Gastroesophageal sphincter (tissue), 3 donors: Measurements from ENCODE around the gene CCDC85A.

Source experiments
- EP300 ChIP-seq: sonication (generic); formaldehyde crosslinking; IDR thresholded peaks from one replicate; pipeline ENCODE4 v1.6.1; 2017; ENCODE audit warnings: antibody characterized with exemption, mild to moderate bottlenecking
- TF ChIP-seq, protein P1 (sequence below), 4 experiments: fragments of 200-600 bp in 2 of 4; fragments of 450-650 bp in 2 of 4; sonication (generic) in 1 of 4; IDR thresholded peaks; one replicate each; pipeline ENCODE4 v1.5.1; 2017 to 2019; ENCODE audit warnings: antibody characterized with exemption in 4 of 4, mild to moderate bottlenecking in 2 of 4, moderate library complexity in 2 of 4

DNA sequence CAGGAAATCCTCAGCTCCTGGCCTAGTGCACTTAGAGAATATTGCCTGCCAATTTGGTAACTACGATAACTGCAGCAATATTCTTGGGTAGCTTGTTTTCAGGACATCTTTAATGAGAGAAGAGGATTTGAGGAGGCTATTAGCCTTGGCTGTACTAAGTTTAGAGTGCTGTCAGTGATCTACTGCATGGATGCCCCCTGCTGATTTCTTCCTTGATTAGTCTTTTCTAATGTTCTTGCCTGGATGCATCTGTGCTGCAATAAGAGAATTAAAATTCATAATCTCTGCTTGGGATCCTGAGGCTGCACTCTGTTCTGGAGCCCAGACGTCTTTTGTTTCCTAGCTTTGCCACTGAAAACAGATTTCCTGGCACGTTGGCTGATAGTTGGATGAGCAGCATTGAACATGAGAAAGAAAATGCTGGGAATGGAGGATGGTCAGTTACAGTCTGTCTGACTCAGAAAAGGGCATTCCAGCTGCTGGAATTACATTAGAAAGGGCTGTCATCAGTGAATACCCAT, 115.4 kb downstream of the CCDC85A start:
- TF ChIP-seq, protein P1, sequence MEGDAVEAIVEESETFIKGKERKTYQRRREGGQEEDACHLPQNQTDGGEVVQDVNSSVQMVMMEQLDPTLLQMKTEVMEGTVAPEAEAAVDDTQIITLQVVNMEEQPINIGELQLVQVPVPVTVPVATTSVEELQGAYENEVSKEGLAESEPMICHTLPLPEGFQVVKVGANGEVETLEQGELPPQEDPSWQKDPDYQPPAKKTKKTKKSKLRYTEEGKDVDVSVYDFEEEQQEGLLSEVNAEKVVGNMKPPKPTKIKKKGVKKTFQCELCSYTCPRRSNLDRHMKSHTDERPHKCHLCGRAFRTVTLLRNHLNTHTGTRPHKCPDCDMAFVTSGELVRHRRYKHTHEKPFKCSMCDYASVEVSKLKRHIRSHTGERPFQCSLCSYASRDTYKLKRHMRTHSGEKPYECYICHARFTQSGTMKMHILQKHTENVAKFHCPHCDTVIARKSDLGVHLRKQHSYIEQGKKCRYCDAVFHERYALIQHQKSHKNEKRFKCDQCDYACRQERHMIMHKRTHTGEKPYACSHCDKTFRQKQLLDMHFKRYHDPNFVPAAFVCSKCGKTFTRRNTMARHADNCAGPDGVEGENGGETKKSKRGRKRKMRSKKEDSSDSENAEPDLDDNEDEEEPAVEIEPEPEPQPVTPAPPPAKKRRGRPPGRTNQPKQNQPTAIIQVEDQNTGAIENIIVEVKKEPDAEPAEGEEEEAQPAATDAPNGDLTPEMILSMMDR (IDR thresholded peaks at IDR 0.05): no peak
- no peak for TF ChIP-seq EP300
